ENCODE results near the gene CDC42BPG.

CDC42BPG gene, protein sequence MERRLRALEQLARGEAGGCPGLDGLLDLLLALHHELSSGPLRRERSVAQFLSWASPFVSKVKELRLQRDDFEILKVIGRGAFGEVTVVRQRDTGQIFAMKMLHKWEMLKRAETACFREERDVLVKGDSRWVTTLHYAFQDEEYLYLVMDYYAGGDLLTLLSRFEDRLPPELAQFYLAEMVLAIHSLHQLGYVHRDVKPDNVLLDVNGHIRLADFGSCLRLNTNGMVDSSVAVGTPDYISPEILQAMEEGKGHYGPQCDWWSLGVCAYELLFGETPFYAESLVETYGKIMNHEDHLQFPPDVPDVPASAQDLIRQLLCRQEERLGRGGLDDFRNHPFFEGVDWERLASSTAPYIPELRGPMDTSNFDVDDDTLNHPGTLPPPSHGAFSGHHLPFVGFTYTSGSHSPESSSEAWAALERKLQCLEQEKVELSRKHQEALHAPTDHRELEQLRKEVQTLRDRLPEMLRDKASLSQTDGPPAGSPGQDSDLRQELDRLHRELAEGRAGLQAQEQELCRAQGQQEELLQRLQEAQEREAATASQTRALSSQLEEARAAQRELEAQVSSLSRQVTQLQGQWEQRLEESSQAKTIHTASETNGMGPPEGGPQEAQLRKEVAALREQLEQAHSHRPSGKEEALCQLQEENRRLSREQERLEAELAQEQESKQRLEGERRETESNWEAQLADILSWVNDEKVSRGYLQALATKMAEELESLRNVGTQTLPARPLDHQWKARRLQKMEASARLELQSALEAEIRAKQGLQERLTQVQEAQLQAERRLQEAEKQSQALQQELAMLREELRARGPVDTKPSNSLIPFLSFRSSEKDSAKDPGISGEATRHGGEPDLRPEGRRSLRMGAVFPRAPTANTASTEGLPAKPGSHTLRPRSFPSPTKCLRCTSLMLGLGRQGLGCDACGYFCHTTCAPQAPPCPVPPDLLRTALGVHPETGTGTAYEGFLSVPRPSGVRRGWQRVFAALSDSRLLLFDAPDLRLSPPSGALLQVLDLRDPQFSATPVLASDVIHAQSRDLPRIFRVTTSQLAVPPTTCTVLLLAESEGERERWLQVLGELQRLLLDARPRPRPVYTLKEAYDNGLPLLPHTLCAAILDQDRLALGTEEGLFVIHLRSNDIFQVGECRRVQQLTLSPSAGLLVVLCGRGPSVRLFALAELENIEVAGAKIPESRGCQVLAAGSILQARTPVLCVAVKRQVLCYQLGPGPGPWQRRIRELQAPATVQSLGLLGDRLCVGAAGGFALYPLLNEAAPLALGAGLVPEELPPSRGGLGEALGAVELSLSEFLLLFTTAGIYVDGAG (N-terminal part only)

DNA sequence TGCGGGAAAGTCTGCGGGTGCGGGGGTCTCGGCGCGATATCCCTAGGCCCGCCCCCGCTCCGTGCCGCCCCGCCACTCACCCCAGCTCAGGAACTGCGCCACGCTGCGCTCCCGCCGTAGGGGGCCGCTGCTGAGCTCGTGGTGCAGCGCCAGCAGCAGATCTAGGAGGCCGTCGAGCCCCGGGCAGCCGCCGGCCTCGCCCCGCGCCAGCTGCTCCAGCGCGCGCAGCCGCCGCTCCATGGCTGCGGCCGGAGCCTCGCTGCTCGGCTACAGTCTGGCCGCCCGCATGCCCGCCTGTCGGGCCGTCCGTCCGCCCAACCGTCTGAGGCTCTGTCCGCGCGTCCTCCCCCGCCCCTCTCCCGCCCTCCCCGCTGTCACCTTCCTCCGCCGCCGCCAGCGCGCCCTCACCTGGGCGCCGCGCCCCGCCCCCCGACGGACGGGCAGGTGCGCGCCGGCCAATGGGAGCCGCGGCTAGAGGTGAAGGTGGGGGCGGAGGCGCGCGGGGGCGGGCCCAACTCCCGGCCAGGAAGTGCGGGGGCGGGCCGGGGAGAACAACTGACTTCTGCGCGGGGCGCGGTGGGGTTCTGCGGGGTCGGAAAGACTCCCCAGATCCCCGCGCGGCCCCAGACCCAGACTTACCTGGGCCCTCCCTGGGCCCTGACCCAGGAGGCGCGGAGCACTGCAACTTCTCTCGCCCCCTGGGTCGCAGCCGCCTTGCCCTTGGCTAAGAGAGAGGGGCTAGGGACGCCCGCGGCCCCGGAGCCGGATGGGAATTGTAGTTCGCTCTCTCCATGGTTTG lies at the start of gene CDC42BPG:
CDC42BPG (minus strand) TSS at position 324 of the 799 bp plus-strand sequence; CDS start at position 240, 84 bp downstream.
- peak; percentile 90 for DNase-seq (ENCODE audit: low spot score)

DNA sequence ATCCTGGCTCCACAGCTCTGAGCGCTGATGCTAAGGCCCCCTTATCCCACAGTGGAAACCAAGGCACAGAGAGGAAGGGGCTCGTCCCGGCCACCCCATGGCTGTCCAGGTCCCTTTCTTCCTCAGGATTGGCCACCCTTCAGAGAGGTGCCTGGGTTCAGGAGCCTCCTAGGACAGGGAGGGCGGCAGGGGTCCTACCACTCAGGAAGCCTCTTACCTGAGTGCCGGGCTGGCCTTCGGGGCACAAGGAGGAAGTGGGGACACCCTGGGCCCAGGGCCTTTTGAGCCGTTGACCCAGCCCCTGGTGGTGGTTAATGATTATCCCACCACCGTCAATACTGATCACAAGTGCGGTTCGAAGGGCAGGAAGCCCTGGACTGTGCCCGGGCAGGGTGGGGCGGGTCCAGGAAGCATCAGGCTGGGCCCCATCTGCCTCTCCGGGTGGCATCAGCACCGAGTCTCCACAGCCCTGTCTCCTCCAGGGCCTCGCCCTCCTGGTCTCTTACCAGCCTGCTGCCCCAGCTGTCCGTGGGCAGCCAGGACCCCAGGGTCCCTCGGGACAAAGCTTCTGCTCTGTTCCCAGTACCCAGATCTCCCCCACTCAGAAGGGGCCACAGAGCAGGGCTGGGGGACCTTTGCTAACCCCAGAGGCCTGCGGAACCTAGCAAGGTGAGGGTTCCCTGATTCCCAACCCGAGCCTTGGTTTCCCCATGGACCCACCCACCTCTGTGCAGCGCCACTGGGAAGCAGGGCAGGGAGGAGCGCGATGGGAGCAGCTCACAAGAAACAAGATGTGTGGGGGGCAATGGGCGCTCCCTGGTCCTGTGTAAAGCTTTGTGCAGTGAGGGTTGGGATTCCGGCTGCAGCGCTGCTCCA lies 49.0 kb upstream of the CDC42BPG start:
- TF ChIP-seq, protein P1, sequence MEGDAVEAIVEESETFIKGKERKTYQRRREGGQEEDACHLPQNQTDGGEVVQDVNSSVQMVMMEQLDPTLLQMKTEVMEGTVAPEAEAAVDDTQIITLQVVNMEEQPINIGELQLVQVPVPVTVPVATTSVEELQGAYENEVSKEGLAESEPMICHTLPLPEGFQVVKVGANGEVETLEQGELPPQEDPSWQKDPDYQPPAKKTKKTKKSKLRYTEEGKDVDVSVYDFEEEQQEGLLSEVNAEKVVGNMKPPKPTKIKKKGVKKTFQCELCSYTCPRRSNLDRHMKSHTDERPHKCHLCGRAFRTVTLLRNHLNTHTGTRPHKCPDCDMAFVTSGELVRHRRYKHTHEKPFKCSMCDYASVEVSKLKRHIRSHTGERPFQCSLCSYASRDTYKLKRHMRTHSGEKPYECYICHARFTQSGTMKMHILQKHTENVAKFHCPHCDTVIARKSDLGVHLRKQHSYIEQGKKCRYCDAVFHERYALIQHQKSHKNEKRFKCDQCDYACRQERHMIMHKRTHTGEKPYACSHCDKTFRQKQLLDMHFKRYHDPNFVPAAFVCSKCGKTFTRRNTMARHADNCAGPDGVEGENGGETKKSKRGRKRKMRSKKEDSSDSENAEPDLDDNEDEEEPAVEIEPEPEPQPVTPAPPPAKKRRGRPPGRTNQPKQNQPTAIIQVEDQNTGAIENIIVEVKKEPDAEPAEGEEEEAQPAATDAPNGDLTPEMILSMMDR (IDR thresholded peaks at IDR 0.05; ENCODE audit: extremely low read depth, missing control alignments), result no peak
- DNase-seq (ENCODE audit: low spot score), result no peak

More for the DNA sequence above, at the start of gene CDC42BPG:
- TF ChIP-seq, protein P1 (IDR thresholded peaks at IDR 0.05; ENCODE audit: extremely low read depth, missing control alignments), result peak; percentile 72

DNA sequence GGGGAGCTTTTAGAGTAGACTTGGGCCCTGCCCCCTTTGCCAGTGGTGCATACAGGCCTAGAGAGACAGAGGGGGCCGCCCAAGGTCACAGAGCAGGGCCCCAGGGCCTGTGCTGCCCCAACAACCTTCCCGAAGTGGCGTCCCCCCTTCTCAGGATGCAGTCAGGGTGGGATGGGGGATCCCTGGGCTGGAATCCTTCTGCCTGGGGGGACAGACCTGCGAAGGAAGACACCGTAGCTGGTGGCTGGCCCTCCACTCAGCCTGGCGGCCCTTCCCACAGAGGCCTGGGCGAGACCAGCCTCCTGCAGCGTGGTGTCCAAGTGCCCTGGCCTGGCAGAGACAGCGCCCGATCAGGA lies 48.4 kb upstream of the CDC42BPG start:
- TF ChIP-seq, protein P1 (IDR thresholded peaks at IDR 0.05; ENCODE audit: extremely low read depth, missing control alignments), result no peak
- no peak for DNase-seq (ENCODE audit: low spot score)

DNA sequence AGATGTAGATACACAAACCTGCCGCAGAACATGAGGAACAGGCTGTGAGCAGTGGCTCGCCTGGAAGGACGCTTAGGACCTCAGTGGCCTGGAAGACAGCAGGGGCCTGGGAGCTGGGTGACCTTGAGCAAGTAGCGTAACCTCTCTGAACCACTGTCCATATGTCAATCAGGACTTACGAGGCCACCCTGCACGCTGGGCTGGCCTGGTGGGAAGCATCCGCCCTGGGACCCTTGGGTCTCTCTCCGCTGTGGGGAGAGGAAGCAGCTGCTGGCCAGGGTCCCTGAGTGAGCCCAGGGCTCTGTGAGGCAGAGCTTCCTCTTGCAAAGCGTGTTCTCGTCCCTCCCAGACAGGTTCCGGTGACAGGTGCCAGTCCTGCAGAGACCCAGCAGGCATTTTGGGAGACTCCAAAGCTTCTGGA lies 48.0 kb upstream of the CDC42BPG start:
- no peak for DNase-seq (ENCODE audit: low spot score)

DNA sequence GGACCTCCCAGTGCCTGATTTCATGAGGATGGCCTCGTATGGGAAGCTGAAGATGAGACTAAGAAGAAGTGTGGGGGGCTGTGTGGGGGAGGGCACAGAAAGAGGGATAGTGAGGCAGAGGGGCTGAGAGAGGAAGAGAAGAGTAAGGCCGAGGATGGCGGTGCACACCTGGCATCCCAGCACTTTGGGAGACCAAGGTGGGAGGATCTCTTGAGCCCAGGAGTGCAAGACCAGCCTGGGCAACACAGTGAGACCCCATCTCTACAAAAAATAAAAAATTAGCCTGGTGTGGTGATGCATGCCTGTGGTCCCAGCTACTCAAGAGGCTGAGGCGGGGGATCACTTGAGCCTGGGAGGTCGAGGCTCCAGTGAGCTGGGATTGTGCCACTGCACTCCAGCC lies 47.4 kb upstream of the CDC42BPG start:
- TF ChIP-seq, protein P1 (IDR thresholded peaks at IDR 0.05; ENCODE audit: extremely low read depth, missing control alignments), result no peak
- DNase-seq (ENCODE audit: low spot score), result no peak

More for the DNA sequence above, 48.0 kb upstream of the CDC42BPG start:
- TF ChIP-seq, protein P1 (IDR thresholded peaks at IDR 0.05; ENCODE audit: extremely low read depth, missing control alignments), result no peak
